HuH-7.5 (cell line): ENCODE results near the gene GAS7.

Source experiments
- DNase-seq: peaks from one replicate; pipeline ENCODE4 v3.0.0; 2011; ENCODE audit warnings: low spot score

The GAS7 gene

GRCh38 chr17:10200645-10201044, 2.2 kb upstream of the GAS7 start:
- no peak for DNase-seq

DNA sequence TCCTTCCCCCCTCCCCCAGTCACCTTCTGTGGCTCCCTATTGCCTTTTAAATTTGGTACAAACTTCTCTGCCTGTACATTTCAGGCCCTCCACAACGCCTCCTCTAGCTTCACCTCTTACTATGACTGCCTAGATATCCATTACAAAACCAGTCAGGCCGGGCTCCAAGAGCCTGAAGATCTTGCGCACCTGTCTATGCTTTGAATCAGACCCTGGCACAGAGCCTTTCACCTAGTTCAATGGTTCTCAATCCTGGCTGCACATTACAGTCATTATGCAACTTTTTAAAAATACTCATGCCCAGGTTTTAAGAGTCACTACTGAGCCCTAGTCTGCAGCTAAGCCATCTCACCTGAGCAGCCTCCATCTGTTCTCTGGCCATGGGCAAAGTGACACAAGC, 1.6 kb upstream of the GAS7 start:
- DNase-seq, result no peak

DNA sequence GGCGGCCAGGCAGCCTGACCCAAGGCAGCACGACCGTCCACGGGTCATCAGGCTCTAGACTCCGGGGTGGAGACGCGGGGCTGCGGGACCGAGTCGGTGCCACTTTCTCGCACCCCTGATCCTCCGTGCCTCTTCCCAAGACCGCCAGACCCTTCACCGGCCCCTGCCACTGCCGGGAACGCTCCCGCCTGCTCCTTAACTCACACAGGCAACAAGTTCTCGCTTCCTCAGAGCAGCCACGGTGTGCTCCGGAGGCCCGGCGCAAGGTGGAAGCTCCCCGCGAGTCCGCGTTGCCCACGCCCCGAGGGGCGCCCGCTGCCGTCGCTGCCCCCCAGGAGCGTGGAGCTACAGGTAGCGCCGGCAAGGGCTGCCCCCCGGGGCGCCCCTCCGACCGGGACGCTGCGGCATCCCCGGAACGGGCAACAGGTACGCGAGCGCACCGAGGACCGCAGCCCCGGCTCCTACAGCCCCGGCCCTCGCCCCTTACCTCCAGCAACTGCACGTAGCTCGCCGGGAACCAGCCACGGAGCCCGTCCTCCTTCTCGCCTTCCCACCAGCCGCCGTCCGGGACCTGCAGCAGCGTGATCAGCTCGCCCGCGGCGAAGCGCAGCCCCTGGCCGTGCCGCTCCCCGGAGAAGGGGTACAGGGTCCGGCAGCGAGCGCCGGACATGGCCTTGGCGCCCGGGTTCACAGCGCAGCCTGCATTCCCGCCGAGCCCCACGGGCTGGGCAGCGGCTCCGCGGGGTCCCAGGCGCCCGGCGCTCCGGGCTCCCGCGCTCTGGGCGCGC, 491 bp downstream of the GAS7 start:
- DNase-seq, result no peak

DNA sequence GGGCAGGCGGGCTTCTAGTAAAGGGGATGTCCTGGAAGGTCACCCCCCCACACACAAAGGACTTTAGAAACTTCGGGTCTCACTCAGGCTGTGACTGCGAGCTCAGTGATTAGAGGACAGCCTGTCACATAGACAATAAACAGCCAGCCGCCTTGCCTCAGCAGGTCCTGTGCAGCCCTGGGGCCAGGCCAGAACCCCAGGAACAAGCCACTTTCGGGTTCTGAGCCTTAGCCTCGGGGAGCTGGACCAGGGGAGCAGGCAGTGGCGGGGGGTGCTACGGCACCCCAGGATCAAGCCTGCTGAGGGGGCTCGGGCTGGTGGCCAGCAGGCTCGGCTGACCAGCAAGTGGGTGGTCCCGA, 1.1 kb downstream of the GAS7 start:
- DNase-seq, result no peak

DNA sequence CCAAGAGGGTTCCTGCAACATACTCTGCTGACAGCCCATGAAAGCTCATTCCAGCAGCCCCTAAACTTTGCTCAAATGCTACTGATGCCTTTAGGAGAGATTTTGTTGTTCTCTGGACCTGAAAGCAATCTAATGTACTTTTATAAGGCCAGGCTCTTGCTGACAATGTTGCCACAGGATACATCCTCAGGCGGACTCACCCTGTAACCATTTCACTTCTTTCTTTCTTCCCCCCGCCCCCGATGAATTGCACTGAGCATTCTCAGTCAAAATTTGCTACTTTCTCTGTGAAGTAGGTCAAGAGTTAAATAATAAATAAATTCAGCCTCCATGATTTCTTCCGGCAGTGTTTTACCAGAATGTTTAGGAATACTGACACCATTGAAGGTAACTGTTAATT, 1.5 kb downstream of the GAS7 start:
- DNase-seq, result no peak

DNA sequence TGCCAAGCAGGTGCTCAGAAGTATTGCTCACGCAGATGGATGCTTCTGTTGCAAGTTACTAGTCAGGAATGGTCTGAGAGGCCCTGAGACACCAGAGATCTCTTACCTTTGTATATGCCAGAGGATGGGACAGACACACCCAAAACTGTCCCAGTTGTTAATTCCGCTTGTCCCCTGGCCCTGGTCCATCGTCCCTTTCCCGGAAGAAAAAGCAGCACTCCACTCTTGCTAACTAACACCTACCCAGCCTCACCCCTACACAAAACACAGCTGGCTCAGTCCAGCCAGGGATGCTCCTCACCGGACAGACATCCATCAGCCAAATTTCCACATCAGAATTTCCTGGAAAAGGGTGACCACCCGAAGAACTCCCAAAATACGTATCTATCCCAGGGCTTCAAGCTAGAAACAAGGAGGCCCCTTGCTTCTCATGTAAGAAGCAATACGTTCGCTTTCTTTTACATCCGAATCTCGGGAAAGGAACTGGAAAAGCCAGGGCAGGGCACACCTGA, 2.0 kb downstream of the GAS7 start:
- DNase-seq, result no peak

DNA sequence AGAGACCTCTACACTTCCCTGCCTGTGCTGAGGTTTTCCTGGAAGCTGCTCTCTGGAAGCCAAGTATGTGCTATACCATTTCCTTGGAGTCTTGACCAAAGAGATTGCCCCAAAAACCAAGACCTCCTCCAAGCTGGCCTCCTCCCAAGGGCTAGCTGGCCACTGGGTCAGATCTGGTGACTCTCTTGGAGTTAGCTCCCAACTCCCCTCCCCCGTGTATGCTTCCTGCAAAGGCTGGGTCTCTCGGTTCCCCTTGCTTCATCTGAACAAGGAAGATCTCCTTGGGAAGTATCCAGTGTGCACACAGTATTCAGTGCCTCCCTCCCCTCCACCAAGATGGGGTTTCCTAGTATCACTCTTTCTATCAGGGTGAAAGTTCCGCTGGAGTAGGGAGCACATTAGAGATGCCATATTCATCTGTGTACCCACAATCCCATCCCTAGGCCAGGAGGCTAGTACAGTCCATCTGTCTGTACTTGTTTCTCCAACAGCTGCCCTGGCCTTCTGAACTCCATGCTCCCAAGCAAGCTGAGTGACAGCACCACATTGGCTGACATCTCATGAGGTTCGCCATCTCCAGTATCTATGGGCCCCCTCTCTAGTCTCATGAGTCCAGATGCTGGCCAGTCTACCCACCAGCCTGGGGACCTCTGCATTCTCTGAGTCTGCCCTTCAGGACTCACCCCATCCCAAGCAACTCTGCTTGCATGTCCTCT, 3.2 kb downstream of the GAS7 start:
- DNase-seq, result no peak

GRCh38 chr17:10193632-10194031, 4.8 kb downstream of the GAS7 start:
- no peak for DNase-seq

DNA sequence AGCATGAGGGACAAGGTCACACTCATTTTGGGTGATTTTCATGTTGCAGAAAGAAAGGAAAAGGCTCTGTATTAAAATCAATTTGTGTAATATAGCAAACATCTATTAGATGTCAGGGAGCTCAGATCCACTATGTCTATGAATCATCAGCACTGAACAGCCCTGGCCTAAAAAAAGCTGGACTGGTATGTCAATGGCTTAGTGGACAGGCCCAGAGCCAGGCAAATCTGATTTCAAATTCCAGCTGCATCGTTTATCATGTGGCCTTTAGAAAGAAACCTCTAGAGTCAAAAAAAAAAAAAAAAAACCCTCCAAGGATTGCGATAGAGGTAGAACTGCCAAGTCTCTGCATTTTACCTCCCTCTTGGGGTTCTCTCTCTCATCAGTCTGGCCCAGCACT, 5.4 kb downstream of the GAS7 start:
- no peak for DNase-seq

DNA sequence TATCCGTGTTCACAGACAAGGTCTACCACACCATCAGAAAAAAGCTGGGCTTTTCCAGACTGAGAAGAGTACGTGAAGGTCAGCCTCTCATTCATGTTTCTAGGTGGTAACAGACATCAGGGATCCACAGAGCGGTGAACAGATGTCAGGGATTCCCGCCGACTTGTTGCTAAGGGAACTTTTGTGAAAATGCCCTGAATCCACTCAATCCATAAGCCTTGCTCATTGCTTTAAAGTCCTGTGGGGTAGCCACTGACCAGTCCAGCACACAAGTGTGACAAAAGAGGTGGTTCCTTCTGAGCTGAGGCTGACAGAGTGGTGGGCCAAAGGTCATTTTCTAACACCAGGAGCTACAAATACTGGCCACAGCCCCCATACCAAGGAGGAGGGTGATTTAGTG, 5.9 kb downstream of the GAS7 start:
- DNase-seq, result no peak

DNA sequence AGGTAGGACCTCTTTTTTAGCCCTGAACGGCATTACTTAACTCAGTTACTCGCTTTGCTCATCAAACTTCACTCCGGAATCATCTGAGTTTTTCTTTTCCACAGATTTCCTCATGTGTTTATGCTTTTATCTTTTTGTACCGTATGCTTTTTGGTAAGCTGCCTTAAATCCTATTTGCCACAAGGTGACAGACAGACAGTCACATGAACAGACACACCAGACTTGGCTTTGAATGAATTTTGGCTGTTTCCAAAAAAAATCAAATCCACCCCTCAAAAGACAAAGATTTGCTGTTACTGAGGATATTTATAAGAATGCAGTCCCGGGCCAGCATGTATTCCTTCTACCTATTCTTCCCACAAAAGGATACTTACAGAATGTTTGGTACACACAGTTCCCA, 10.9 kb downstream of the GAS7 start:
- no peak for DNase-seq

DNA sequence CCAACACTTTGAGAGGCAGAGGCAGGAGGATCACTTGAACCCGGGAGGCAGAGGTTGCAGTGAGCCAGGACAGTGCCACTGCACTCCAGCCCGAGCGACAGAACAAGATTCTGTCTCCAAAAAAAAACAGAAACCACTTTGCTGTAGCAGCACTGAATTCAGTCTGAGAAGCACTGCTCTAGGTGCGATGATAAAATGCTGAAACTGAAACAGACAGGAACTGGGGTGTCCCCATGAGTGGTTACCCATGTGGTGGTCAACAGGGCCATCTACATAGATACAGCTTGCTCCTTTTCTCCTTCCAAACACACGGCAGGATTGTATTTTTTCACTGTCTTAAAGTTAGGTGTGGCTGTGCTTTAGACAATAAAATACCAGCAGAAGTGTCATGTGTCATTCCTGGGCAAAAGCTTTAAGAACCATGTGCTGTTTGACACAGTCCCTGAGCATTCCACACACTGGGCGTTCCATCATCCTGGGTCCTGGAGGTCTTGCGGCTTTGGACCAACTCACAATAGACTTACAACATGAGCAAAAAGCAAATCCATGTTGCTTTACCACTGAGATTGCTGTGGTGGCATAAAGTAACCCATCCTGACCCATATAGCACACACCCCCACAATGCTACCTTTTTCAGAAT, 11.5 kb downstream of the GAS7 start:
- DNase-seq, result no peak

DNA sequence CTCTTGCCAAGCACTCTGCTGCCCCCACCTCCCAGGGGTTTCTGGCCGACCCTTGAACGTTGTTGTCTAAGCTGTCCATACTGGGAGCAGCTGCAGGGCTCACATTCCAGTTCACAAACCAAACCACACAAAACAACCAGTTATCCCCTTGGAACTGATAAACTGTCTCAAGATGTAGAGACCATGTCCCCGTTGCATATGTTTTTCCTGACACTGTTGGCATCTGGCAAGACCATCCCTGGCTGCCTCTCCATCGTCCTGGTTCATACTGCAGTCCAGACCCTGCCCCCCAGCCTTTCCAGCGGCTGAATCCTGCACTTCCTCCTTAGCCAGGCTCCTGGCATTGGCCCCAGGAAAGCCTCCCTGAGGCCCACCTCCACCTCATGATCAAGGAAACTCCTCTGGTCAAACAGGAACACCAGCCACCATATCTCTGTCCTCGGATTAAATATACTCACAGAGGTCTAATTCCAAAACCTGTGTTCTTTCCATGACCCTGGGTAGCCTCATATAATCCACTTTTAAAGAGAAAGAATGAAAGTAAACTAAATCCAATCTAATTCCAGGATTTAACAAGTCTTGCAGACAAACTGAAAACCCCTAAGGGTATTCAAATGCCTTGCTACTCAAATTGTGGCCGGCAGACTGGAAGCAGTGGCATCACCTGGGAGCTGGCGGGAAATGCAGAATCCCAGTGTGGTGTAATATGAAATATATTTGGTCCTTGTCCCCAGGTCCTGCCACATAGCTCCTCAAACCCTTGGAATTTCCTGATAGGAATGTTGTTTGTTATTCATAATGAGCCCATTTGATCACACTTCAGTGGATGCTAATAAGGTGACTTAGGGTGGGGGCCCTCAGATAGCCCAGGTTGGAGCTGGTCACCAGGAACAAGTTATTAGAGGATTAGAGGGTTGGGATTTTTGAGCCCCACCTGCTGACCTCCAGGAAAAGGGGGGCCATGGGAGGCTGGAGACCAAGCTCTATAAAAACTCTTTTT, 14.2 kb downstream of the GAS7 start:
- no peak for DNase-seq

DNA sequence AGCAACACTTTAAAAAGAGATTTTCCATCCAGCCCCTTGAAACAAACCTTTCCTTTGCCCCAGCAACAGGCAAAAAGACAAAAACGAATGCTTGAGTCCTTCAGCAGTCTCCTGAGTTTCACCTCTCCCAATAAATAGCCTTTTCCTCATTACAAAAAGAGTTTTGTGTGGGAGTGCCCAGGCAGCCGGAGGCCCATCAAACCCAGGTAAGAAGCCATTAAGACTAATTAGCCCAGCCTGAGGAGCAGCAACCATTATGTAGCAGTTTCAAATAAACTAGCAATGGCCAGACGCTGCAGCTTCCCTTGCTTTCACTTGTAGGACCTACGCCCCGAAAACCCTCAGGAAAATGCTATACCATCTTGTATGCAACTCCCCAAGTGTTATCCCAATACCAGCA, 15.6 kb downstream of the GAS7 start:
- no peak for DNase-seq

- DNase-seq, result no peak
Measured at GRCh38 chr17:10178506-10178991, 19.9 kb downstream of the GAS7 start.

GRCh38 chr17:10177913-10178505, 20.4 kb downstream of the GAS7 start:
- DNase-seq, result no peak

GRCh38 chr17:10177131-10177912, 21.1 kb downstream of the GAS7 start:
- no peak for DNase-seq

DNA sequence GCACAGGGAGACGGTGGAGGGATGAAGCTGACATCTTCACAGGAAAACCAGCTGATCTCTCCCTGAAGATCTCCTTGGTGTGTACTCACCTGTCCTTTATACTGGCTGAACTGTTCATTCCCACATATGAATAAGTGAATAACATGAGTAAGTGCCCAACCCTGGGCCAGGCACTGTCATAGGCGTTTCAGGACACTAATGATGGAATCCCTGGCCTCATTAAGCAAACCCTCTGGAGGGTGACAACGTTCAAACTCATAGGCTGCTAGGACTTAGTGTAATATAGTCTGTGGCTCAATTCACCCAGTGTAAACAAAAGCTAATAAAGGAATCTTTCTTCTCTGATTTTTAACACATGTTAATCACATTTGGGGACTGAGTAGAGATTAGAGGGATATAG, 24.5 kb downstream of the GAS7 start:
- DNase-seq, result no peak

DNA sequence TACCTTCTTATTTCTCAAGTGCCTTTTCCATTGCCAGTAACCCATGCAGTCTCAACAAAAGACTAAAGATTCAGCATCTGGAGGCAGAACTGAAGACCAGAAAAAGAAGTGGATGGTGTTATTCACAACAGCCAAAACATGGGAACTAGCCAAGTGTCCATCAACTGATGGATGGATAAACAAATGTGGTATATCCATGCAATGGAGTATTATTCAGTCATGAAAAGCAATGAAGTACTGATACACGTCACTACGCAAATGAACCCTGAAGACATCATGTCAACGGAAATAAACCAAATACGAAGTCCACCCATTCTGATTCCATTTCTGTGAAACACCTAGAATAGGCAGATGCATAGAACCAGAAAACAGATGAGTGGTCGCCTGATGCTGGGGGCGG, 25.6 kb downstream of the GAS7 start:
- no peak for DNase-seq

DNA sequence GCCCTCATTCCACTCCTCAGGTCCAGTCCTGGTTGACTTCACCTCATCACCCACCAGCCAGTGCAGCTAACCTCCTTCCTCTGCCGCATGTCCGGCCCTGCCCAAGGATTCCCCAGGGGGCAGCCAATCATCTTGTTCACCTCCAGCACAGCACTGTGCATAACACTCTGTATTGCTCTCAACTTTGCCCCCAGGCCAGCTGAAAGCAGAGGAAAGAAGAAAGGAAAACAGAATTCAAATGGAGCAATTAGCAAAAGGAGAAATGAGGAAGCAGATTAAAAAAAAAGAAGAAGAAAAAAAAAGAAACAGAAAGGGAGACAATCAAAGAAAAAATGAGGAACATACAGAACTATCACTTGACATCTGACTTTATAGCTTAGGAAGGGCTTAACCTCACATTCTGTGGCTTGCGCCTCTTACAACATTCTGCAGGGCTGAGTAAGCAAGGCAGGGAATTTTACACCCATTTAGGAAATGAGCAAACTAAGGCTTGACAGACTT, 26.1 kb downstream of the GAS7 start:
- no peak for DNase-seq
